Endodermal cell (in vitro differentiated cells): ENCODE data around the gene JAML. TPM values are rescaled to one million over a fixed set of nuclear protein-coding genes. Genes with fewer than 3 reads are reported as not detected.

ENCODE experiments used
- DNase-seq: peaks from one replicate; pipeline ENCODE4 v3.0.0-alpha.2; 2017
- H3K27ac ChIP-seq: 2 replicates; pipeline ENCODE4 v1.5.1; 2013; ENCODE audit warnings: mild to moderate bottlenecking, low read depth, low read length, moderate library complexity
- H3K27me3 ChIP-seq: 2 replicates; pipeline ENCODE4 v1.6.1; 2013; ENCODE audit warnings: mild to moderate bottlenecking, low read length, moderate library complexity; ENCODE audit not compliant: insufficient read depth, control insufficient read depth, poor library complexity, severe bottlenecking
- H3K36me3 ChIP-seq: 2 replicates; pipeline ENCODE4 v1.7.0; 2013; ENCODE audit warnings: mild to moderate bottlenecking, low read length, moderate library complexity; ENCODE audit not compliant: control insufficient read depth, insufficient read depth
- H3K4me1 ChIP-seq: one replicate; pipeline ENCODE4 v1.7.0; 2013; ENCODE audit warnings: low read length; ENCODE audit not compliant: control insufficient read depth, insufficient read depth
- H3K4me3 ChIP-seq: 2 replicates; pipeline ENCODE4 v1.5.1; 2013; ENCODE audit warnings: mild to moderate bottlenecking, low read length, moderate library complexity
- H3K9ac ChIP-seq: 2 replicates; pipeline ENCODE4 v1.6.1; 2013; ENCODE audit warnings: mild to moderate bottlenecking, low read length, moderate library complexity; ENCODE audit not compliant: poor library complexity, severe bottlenecking; ENCODE audit errors: extremely low read depth
- H3K9me3 ChIP-seq: 2 replicates; pipeline ENCODE4 v1.6.1; 2013; ENCODE audit warnings: mild to moderate bottlenecking, low read length, moderate library complexity; ENCODE audit not compliant: control insufficient read depth
- H3K27ac Mint-ChIP-seq: 2 replicates; pipeline ENCODE4 v1.8.0; 2020; ENCODE audit warnings: mixed read lengths
- H3K27me3 Mint-ChIP-seq: 2 replicates; pipeline ENCODE4 v1.8.0; 2021; ENCODE audit warnings: mild to moderate bottlenecking, mixed read lengths; ENCODE audit not compliant: insufficient read depth
- H3K36me3 Mint-ChIP-seq: 2 replicates; pipeline ENCODE4 v1.8.0; 2020; ENCODE audit warnings: low read depth, mixed read lengths
- H3K4me1 Mint-ChIP-seq: 2 replicates; pipeline ENCODE4 v1.8.0; 2020; ENCODE audit warnings: mixed read lengths
- H3K4me3 Mint-ChIP-seq: 2 replicates; pipeline ENCODE4 v1.8.0; 2020; ENCODE audit warnings: mild to moderate bottlenecking, moderate library complexity, mixed read lengths
- H3K9me3 Mint-ChIP-seq: 2 replicates; pipeline ENCODE4 v1.8.0; 2020; ENCODE audit warnings: mild to moderate bottlenecking, mixed read lengths
- WGBS, 2 experiments: methylation state at CpG; one replicate each; pipeline versions ENCODE4 v1.1.5 to v1.1.7; 2013; ENCODE audit warnings: missing lambda C conversion rate in 2 of 2, mixed read lengths in 1 of 2; ENCODE audit not compliant: insufficient coverage in 1 of 2, insufficient read length in 1 of 2; 5-methylcytosine and 5-hydroxymethylcytosine counted together
- total RNA-seq, 2 donors: library from RNA; stranded (reverse); fragmentation: NEBNext Ultra II Directional in 1 of 2; extraction: Animal tissue kit (Norgen Biotek cat#: 25700) in 1 of 2; gene quantifications; 2 replicates in 1 of 2; 3 replicates in 1 of 2; pipeline ENCODE4 v1.2.1, GENCODE V29; 2021
- TF ChIP-seq, protein P1 (sequence below): fragments of 200-600 bp; sonication (generic); conservative IDR thresholded peaks from 2 replicates; pipeline ENCODE4 v1.5.0; 2021; ENCODE audit warnings: antibody characterized with exemption, mild to moderate bottlenecking

Gene JAML
- total RNA-seq, 2 donors from 2014 or later = 0.40 to 0.55 TPM

DNA sequence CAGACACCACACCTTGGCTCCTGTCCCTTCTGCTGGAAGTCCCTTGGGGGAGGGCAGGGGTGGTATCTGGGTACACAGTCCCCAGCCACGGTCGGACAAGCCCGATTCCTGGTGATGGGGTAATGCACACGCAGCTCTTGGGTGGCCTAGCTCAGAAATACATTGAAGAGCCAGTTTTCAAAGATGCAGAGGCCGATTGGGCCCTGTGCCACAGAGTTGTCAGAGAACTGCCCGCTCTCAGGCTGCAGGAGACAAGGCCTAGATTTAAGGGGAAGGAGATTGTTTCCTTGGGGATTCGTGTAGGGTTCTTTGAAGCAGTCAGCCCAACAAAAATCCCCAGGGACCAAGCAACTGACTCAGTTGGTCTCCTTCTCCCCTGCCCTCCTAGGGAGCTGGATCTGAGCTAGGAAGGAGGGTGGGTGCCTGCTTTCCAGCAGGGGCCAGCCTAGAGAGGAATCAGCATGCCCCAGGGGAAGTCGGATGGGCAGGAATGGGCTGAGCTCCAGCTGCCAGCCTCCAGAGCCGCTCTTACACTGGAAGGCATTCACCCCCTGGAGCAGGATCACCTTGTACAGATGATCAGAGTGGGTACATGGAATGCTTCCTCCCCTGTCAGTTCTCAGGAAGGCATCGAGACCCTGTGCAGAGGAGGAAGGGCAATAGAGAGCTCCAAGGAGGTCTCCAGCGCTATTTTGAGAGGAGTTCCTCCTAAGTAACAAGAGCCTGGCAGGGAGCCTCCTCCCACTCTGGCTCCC, 68.9 kb downstream of the JAML start:
- WGBS, 2 experiments = 45 to 58% methylated on average over 6 to 11 of the region's 11 CpGs
- Histone ChIP-seq H3K4me3 (peak overlapping the region; percentile 39), H3K36me3 (no peaks in the 10 kb centered on the region), H3K9me3 (no peaks in the 10 kb centered on the region), H3K27ac (no peak overlapping the region), H3K9ac (no peak overlapping the region), H3K4me1 (peaks cover 3% of the 10 kb centered on the region), H3K27me3 (peaks cover 100% of the 10 kb centered on the region)
- no peak for DNase-seq
- peak overlapping the region; percentile 29 for H3K4me3 Mint-ChIP-seq
- H3K9me3 Mint-ChIP-seq = no peaks in the 10 kb centered on the region
- H3K4me1 Mint-ChIP-seq = peaks cover 23% of the 10 kb centered on the region
- no peaks in the 10 kb centered on the region for H3K36me3 Mint-ChIP-seq
- TF ChIP-seq, protein P1, sequence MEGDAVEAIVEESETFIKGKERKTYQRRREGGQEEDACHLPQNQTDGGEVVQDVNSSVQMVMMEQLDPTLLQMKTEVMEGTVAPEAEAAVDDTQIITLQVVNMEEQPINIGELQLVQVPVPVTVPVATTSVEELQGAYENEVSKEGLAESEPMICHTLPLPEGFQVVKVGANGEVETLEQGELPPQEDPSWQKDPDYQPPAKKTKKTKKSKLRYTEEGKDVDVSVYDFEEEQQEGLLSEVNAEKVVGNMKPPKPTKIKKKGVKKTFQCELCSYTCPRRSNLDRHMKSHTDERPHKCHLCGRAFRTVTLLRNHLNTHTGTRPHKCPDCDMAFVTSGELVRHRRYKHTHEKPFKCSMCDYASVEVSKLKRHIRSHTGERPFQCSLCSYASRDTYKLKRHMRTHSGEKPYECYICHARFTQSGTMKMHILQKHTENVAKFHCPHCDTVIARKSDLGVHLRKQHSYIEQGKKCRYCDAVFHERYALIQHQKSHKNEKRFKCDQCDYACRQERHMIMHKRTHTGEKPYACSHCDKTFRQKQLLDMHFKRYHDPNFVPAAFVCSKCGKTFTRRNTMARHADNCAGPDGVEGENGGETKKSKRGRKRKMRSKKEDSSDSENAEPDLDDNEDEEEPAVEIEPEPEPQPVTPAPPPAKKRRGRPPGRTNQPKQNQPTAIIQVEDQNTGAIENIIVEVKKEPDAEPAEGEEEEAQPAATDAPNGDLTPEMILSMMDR = no peak
- H3K27me3 Mint-ChIP-seq = peaks cover 97% of the 10 kb centered on the region
- no peak overlapping the region for H3K27ac Mint-ChIP-seq

DNA sequence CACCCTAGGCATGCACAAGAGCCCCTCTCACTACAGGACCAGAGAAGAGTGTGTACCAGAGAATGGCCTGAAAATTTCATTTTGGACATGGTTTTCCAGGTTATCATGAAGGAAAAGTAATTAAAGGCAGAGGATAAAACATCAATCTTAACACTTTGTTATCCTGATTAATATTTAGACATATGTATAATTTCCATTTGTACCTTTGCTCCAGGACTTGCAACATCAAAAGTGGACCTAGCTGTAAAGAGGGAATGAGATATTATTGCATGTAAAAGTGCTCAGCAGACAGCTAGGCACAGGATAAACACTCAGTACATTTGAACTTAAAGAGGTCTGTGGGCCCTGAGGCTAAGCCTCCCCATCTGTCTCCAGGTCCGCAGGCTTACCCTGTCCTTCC, 70.2 kb downstream of the JAML start:
- H3K27ac Mint-ChIP-seq = no peak overlapping the region
- peaks cover 100% of the 10 kb centered on the region for H3K27me3 ChIP-seq
- no peaks in the 10 kb centered on the region for H3K36me3 ChIP-seq
- 44% methylated on average over 1 of the region's 1 CpG; no CpG with 5 or more reads in 1 of the 2 experiments for WGBS, 2 experiments
- peaks cover 99% of the 10 kb centered on the region for H3K27me3 Mint-ChIP-seq
- H3K4me3 Mint-ChIP-seq = no peak overlapping the region
- H3K9ac ChIP-seq = no peak overlapping the region
- H3K4me1 ChIP-seq = peaks cover 3% of the 10 kb centered on the region
- TF ChIP-seq, protein P1 = no peak
- peaks cover 23% of the 10 kb centered on the region for H3K4me1 Mint-ChIP-seq
- no peak overlapping the region for H3K27ac ChIP-seq
- H3K9me3 Mint-ChIP-seq = no peaks in the 10 kb centered on the region
- H3K4me3 ChIP-seq = no peak overlapping the region
- no peaks in the 10 kb centered on the region for H3K9me3 ChIP-seq
- H3K36me3 Mint-ChIP-seq = no peaks in the 10 kb centered on the region
- no peak for DNase-seq

DNA sequence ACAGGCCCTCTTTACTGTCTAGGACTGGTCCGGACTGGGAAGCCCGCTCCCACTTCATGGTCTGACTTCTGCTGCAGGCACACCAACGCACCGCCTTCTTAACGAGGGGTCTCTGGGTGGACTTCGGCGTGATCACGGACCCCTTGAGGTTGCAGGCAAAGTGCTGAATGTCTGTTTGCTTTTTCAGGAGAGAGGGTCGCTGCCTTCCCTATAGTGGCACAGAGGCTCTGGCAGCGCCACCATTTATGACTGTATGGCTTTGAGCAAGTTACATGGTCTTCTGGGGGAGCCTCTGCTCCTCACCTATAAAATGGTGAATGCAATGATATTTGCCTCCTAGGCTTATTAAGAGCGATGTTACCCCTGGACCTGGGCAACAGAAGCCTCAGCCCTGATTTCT, 70.8 kb downstream of the JAML start:
- Mint-ChIP-seq H3K27me3 (peaks cover 99% of the 10 kb centered on the region), H3K4me1 (peaks cover 23% of the 10 kb centered on the region), H3K36me3 (no peaks in the 10 kb centered on the region), H3K9me3 (no peaks in the 10 kb centered on the region), H3K27ac (no peak overlapping the region), H3K4me3 (peak overlapping the region; percentile 58)
- Histone ChIP-seq H3K27ac (no peak overlapping the region), H3K36me3 (no peaks in the 10 kb centered on the region), H3K9me3 (no peaks in the 10 kb centered on the region), H3K9ac (no peak overlapping the region), H3K27me3 (peaks cover 100% of the 10 kb centered on the region), H3K4me3 (no peak overlapping the region), H3K4me1 (peaks cover 3% of the 10 kb centered on the region)
- 67 to 78% methylated on average over 10 to 11 of the region's 11 CpGs for WGBS, 2 experiments
- DNase-seq = no peak
- TF ChIP-seq, protein P1 = no peak
